Measurements from ENCODE around the gene PRDX5.

The PRDX5 gene

DNA sequence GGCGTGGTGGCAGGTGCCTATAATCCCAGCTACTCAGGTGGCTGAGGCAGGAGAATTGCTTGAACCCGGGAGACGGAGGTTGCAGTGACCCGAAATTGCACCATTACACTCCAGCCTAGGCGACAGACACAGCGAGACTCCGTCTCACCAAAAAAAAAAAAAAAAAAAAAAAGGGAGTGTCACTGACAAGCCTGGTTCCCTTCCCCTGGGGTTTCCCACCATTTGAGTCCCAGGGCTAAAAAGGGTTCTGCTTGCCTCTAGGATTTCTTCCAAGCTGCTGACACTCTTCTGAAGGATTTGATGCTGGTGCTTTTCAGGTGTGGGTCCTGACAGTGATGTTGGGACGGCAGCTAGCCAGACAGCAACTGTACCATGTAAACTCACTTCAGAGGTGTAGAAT, 20.8 kb downstream of the PRDX5 start:
- H3K36me3 Mint-ChIP-seq, result peaks cover 7% of the 10 kb centered on the region
- no peaks in the 10 kb centered on the region for H3K27me3 Mint-ChIP-seq
- DNase-seq (ENCODE audit: low spot score in 2 of 2) (no peak), ATAC-seq (ENCODE audit: low read depth) (no peak)
- peak overlapping the region; percentile 91 for H3K4me3 Mint-ChIP-seq
- H3K27ac Mint-ChIP-seq, result peak overlapping the region; percentile 99
- H3K4me1 Mint-ChIP-seq, result peaks cover 45% of the 10 kb centered on the region
- H3K9me3 Mint-ChIP-seq, result no peaks in the 10 kb centered on the region

GRCh38 chr11:64339286-64339685, 21.4 kb downstream of the PRDX5 start:
- peaks cover 7% of the 10 kb centered on the region for H3K36me3 Mint-ChIP-seq
- H3K4me1 Mint-ChIP-seq, result peaks cover 45% of the 10 kb centered on the region
- ATAC-seq (ENCODE audit: low read depth) (no peak), DNase-seq (ENCODE audit: low spot score in 2 of 2) (no peak)
- peak overlapping the region; percentile 91 for H3K4me3 Mint-ChIP-seq
- no peaks in the 10 kb centered on the region for H3K27me3 Mint-ChIP-seq
- H3K27ac Mint-ChIP-seq, result peak overlapping the region; percentile 99
- no peaks in the 10 kb centered on the region for H3K9me3 Mint-ChIP-seq

DNA sequence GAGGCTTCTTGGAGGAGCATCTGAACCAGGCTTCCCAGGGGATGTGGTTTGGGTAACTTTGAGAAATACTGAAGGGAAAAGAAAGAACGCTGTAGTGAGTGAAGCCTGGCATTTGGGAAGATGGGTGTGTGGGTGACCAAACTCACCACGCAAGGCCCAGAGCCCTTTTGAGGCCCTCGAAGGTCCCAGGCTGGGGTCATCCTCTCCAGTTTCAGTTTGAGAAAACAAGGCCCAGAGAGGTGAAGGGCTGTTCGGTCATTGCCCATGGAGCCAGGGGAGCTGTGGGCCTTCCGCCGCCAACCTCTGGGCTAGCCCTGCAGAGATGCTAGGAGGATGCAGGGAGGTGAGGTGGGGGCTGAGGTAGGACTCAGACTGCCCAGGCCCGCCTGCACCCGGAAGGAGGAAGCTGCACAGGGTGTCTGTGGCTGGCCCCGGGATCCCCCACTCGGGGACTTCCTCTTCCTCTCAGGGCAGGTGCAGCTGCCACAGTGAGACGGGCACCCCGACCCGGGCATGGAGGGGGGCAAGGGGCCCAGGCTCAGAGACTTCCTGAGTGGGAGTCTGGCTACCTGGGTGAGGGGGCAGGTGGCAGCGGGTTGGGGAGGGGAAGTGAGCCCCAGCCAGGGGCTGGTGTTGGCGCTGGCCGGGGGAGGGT, 22.0 kb downstream of the PRDX5 start, which contains the start of gene CCDC88B:
Gene CCDC88B, plus strand, starts transcription at position 451 of the 655 bp plus-strand sequence. Its CDS starts 63 bp downstream, at position 514.
- peak within 1 kb of the TSS; percentile 99 for H3K27ac Mint-ChIP-seq
- ATAC-seq (ENCODE audit: low read depth) (peak; percentile 83), DNase-seq (ENCODE audit: low spot score in 2 of 2) (peak; percentile 85 to 93)
- peak within 1 kb of the TSS; percentile 91 for H3K4me3 Mint-ChIP-seq
- peaks cover 7% of the 10 kb centered on the region for H3K36me3 Mint-ChIP-seq
- no peaks in the 10 kb centered on the region for H3K9me3 Mint-ChIP-seq
- H3K4me1 Mint-ChIP-seq, result peaks cover 41% of the 10 kb centered on the region
- H3K27me3 Mint-ChIP-seq, result no peaks in the 10 kb centered on the region

DNA sequence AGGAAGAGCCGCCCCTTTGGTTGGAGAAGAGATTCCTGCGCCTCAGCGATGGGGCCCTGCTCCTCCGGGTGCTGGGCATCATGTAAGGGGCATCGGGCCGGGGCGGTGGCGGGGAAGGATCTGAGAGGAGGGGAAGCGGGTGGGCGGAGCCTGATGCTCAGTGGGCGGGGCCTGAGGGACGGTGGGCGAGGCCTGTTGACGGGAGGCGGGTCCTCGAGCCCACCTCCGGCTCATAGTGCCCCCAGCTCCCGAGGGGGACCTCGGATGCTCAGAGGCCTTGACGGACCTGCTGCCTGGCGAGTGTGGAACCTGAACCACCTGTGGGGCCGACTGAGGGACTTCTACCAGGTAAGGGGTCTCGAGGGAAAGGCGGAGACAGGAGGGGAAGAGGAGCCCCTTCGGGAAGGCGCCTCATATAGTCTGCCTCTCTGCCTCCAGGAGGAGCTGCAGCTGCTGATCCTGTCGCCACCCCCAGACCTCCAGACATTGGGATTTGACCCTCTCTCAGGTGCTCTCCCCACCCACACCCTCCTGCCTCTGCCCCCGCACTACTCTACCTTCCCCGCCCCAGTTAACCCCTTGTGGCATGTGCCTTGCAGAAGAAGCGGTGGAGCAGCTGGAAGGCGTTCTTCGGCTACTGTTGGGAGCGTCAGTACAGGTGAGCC, 22.9 kb downstream of the PRDX5 start:
- Mint-ChIP-seq H3K27me3 (no peaks in the 10 kb centered on the region), H3K9me3 (no peaks in the 10 kb centered on the region), H3K36me3 (peaks cover 10% of the 10 kb centered on the region), H3K4me3 (peak overlapping the region; percentile 91), H3K4me1 (peaks cover 37% of the 10 kb centered on the region), H3K27ac (peak overlapping the region; percentile 99)
- peak; percentile 79 to 93 for DNase-seq (ENCODE audit: low spot score in 2 of 2)
- peak; percentile 45 for ATAC-seq (ENCODE audit: low read depth)

GRCh38 chr11:64341429-64341828, 23.5 kb downstream of the PRDX5 start:
- Mint-ChIP-seq H3K4me3 (peak overlapping the region; percentile 91), H3K27ac (peak overlapping the region; percentile 99), H3K27me3 (no peaks in the 10 kb centered on the region), H3K36me3 (peaks cover 10% of the 10 kb centered on the region), H3K4me1 (peaks cover 38% of the 10 kb centered on the region), H3K9me3 (no peaks in the 10 kb centered on the region)
- ATAC-seq (ENCODE audit: low read depth) (no peak), DNase-seq (ENCODE audit: low spot score in 2 of 2) (no peak)

DNA sequence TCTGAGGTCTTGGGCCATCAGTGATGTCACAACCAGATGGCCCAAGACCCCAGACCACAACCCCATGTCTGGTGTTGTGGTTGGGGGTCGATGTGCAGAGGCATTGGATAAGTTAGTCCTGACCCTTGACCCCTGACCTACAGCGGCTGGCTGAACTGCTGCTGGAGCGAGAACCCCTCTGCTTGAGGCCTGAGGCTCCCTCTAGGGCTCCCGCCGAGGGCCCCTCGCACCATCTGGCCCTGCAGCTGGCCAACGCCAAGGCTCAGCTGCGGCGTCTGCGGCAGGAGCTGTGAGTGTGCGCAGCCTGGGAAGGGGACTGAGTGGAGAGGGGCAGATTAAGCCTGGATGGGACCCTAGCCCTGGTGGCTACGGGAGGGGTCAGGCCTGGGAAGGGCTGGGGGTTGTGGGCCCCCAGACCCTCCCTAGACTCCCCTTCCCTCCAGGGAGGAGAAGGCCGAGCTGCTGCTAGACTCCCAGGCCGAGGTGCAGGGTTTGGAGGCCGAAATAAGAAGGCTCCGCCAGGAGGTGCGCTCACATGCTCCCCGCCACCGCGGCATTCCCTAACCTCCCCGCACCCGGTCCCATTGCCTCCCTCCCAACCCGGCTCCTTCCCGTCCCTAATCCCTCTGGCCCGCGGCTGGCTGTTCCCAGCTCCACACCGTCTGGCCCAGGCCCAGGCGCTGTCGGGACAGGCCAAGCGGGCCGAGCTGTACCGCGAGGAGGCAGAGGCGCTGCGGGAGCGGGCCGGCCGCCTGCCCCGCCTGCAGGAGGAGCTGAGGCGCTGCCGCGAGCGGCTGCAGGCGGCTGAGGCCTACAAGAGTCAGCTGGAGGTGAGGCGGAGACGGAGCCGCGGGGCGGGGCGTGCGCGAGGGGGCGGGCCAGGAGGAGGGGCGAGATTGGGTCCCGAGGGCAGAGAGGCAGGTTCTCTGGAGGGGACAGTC, 24.2 kb downstream of the PRDX5 start:
- peaks cover 10% of the 10 kb centered on the region for H3K36me3 Mint-ChIP-seq
- ATAC-seq (ENCODE audit: low read depth) (peak; percentile 57), DNase-seq (ENCODE audit: low spot score in 2 of 2) (peak; percentile 91 to 93)
- peaks cover 36% of the 10 kb centered on the region for H3K4me1 Mint-ChIP-seq
- peak overlapping the region; percentile 99 for H3K27ac Mint-ChIP-seq
- peak overlapping the region; percentile 61 for H3K4me3 Mint-ChIP-seq
- no peaks in the 10 kb centered on the region for H3K27me3 Mint-ChIP-seq
- H3K9me3 Mint-ChIP-seq, result no peaks in the 10 kb centered on the region

- no peaks in the 10 kb centered on the region for H3K9me3 Mint-ChIP-seq
- H3K4me1 Mint-ChIP-seq, result peaks cover 36% of the 10 kb centered on the region
- DNase-seq (ENCODE audit: low spot score in 2 of 2) (no peak), ATAC-seq (ENCODE audit: low read depth) (no peak)
- no peak overlapping the region for H3K27ac Mint-ChIP-seq
- H3K4me3 Mint-ChIP-seq, result no peak overlapping the region
- peaks cover 10% of the 10 kb centered on the region for H3K36me3 Mint-ChIP-seq
- no peaks in the 10 kb centered on the region for H3K27me3 Mint-ChIP-seq
These were observed 25.2 kb downstream of the PRDX5 start for GRCh38 chr11:64342869-64343745.

- Mint-ChIP-seq H3K36me3 (peaks cover 10% of the 10 kb centered on the region), H3K9me3 (no peaks in the 10 kb centered on the region), H3K27me3 (no peaks in the 10 kb centered on the region), H3K4me3 (no peak overlapping the region), H3K27ac (no peak overlapping the region), H3K4me1 (peaks cover 36% of the 10 kb centered on the region)
- DNase-seq (ENCODE audit: low spot score in 2 of 2) (no peak), ATAC-seq (ENCODE audit: low read depth) (no peak)
These were observed 26.0 kb downstream of the PRDX5 start for GRCh38 chr11:64343767-64344559.

GRCh38 chr11:64344787-64345186, 26.9 kb downstream of the PRDX5 start:
- peaks cover 28% of the 10 kb centered on the region for H3K4me1 Mint-ChIP-seq
- no peak overlapping the region for H3K27ac Mint-ChIP-seq
- no peak for DNase-seq (ENCODE audit: low spot score in 2 of 2)
- H3K27me3 Mint-ChIP-seq, result no peaks in the 10 kb centered on the region
- peaks cover 12% of the 10 kb centered on the region for H3K36me3 Mint-ChIP-seq
- ATAC-seq (ENCODE audit: low read depth), result no peak
- no peaks in the 10 kb centered on the region for H3K9me3 Mint-ChIP-seq
- no peak overlapping the region for H3K4me3 Mint-ChIP-seq

DNA sequence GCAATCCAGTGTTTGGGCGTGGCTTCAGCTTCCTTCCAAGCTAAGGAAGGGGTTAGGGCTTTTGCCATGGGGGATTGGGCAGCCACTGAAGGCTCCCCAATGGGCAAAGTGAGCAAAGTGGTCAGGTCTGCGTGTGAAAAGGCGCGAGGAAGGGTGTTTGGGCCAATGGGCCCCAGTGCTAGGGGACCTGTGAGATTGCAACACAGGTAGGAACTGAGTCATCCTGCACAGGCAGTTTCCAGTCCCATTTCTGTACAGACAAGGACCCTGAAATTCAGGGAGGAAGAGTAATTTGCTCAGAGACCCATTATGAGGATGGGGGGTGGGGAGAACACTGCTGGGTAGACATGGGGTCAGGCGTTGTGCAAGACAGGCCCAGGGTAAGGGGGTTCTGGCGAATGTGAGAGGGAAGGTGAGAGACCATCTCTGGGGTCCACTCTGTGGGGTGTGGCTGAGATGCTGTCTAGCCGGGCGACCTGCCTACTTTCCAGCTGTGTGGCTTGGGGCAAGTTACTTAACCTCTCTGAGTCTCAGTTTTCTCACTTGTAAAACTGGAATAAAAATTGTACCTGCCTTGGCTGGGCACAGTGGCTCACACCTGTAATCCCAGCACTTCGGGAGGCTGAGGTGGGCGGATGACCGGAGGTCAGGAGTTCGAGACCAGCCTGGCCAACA, 29.4 kb downstream of the PRDX5 start:
- DNase-seq (ENCODE audit: low spot score in 2 of 2) (no peak), ATAC-seq (ENCODE audit: low read depth) (no peak)
- Mint-ChIP-seq H3K36me3 (peaks cover 11% of the 10 kb centered on the region), H3K4me1 (peaks cover 18% of the 10 kb centered on the region), H3K4me3 (no peak overlapping the region), H3K27ac (no peak overlapping the region), H3K27me3 (no peaks in the 10 kb centered on the region), H3K9me3 (no peaks in the 10 kb centered on the region)

GRCh38 chr11:64348383-64349024, 30.6 kb downstream of the PRDX5 start:
- ATAC-seq (ENCODE audit: low read depth), result no peak
- Mint-ChIP-seq H3K9me3 (no peaks in the 10 kb centered on the region), H3K27ac (no peak overlapping the region), H3K27me3 (no peaks in the 10 kb centered on the region), H3K36me3 (peaks cover 6% of the 10 kb centered on the region), H3K4me1 (peaks cover 12% of the 10 kb centered on the region), H3K4me3 (no peak overlapping the region)
- DNase-seq (ENCODE audit: low spot score in 2 of 2), result no peak

GRCh38 chr11:64349025-64349387, 31.1 kb downstream of the PRDX5 start:
- Mint-ChIP-seq H3K27ac (no peak overlapping the region), H3K36me3 (peaks cover 6% of the 10 kb centered on the region), H3K27me3 (no peaks in the 10 kb centered on the region)

More at GRCh38 chr11:64349025-64349387, 31.1 kb downstream of the PRDX5 start:
- ATAC-seq (ENCODE audit: low read depth) (no peak), DNase-seq (ENCODE audit: low spot score in 2 of 2) (no peak)
- H3K4me3 Mint-ChIP-seq, result no peak overlapping the region
- no peaks in the 10 kb centered on the region for H3K9me3 Mint-ChIP-seq
- H3K4me1 Mint-ChIP-seq, result peaks cover 12% of the 10 kb centered on the region
